Lung (tissue), 5 donors: Measurements from ENCODE around the gene CHRNA7. TPM values are rescaled to one million over a fixed set of nuclear protein-coding genes. Genes with fewer than 3 reads are reported as not detected.

Source experiments
- polyA plus RNA-seq, 2 donors: library from polyadenylated mRNA; stranded (reverse); fragments of 200-250 nt; gene quantifications; one replicate each; pipeline ENCODE4 v1.2.1, GENCODE V29; 2013
- small RNA-seq: library from RNA; depleted of rRNA; stranded (forward); fragments of <200 nt; gene quantifications from one replicate; pipeline ENCODE3, GENCODE V24; 2014; ENCODE audit warnings: low replicate concordance
- total RNA-seq, 2 donors: library from RNA; depleted of rRNA in 1 of 2; stranded (reverse); fragments of >200 nt in 1 of 2; gene quantifications; one replicate each; pipeline ENCODE4 v1.2.1, GENCODE V29; 2014 to 2021
- donor health status: Bipolar disorder and iron deficiency.
- donor health status: healthy.
- donor health status: DM: yes; HTN: yes; CAD: no.

Gene CHRNA7
- total and polyA plus RNA-seq, 4 donors = 0.30 to 2.7 (median 1.4) TPM

Small RNA genes within 50 kb of the gene (small RNA-seq; reads per million reads assigned to genes)
- gene RF00019 = not detected

Other genes starting within 250 kb of the CHRNA7 start
- gene OTUD7A, start 159.8 kb upstream of the CHRNA7 start, total RNA-seq = 1 to 10 TPM; 2.3 to 2.5 TPM
- gene OTUD7A, start 159.8 kb upstream of the CHRNA7 start, polyA plus RNA-seq = under 1 TPM; 0.69 to 0.93 TPM